Heart left ventricle (tissue), 16 donors: ENCODE results near the gene PBX3. TPM values are rescaled to one million over a fixed set of nuclear protein-coding genes. Genes with fewer than 3 reads are reported as not detected.

Source experiments
- ATAC-seq, 4 donors: fragments of 200-7000 bp; cut with Tn5 transposase; one replicate each; pipeline ENCODE4 v1.9.1; 2020 to 2022; ENCODE audit warnings: moderate library complexity in 4 of 4, mild to moderate bottlenecking in 3 of 4, moderate number of reproducible peaks in 1 of 4
- DNase-seq, 5 donors: peaks; one replicate each; pipeline ENCODE4 v3.0.0-alpha.2; 2020
- H3K27ac ChIP-seq, 12 donors: fragments of 200-600 bp; sonication (generic) in 4 of 12; one replicate each; pipeline versions ENCODE4 v1.5.0 to v1.8.0; 2016 to 2022; ENCODE audit warnings: mild to moderate bottlenecking in 2 of 12
- H3K27me3 ChIP-seq, 9 donors: fragments of 200-600 bp; sonication (generic) in 2 of 9; one replicate each; pipeline versions ENCODE4 v1.5.1 to v1.8.0; 2016 to 2022; ENCODE audit warnings: mild to moderate bottlenecking in 3 of 9
- H3K36me3 ChIP-seq, 9 donors: fragments of 200-600 bp; sonication (generic) in 2 of 9; one replicate each; pipeline versions ENCODE4 v1.5.0 to v1.8.0; 2018 to 2022; ENCODE audit warnings: mild to moderate bottlenecking in 2 of 9
- H3K4me1 ChIP-seq, 12 donors: fragments of 200-600 bp; sonication (generic) in 4 of 12; one replicate each; pipeline versions ENCODE4 v1.5.0 to v1.8.0; 2016 to 2022; ENCODE audit warnings: mild to moderate bottlenecking in 3 of 12
- H3K4me3 ChIP-seq, 12 donors: fragments of 200-600 bp; sonication (generic) in 4 of 12; one replicate each; pipeline versions ENCODE4 v1.5.0 to v1.8.0; 2017 to 2022; ENCODE audit warnings: mild to moderate bottlenecking in 9 of 12, moderate library complexity in 4 of 12
- H3K9me3 ChIP-seq, 12 donors: fragments of 200-600 bp; sonication (generic) in 4 of 12; one replicate each; pipeline versions ENCODE4 v1.5.0 to v1.8.0; 2016 to 2022; ENCODE audit warnings: mild to moderate bottlenecking in 1 of 12
- CTCF ChIP-seq, 12 donors: fragments of 200-600 bp; sonication (generic) in 4 of 12; IDR thresholded peaks; one replicate each; pipeline versions ENCODE4 v1.5.0 to v1.8.0; 2018 to 2022; ENCODE audit warnings: antibody characterized with exemption in 12 of 12, mild to moderate bottlenecking in 5 of 12
- WGBS, 4 donors: extraction: QIAGEN DNeasy Blood & Tissue Kit in 2 of 4; methylation state at CpG; one replicate each; pipeline versions ENCODE4 v1.1.5 to v1.1.7; 2013 to 2018; 5-methylcytosine and 5-hydroxymethylcytosine counted together
- intact Hi-C, 10 donors: fragments of 100-400 bp; cut with DNase I; formaldehyde crosslinking; loops; one replicate each; pipeline versions ENCODE4 v1.11.1 to v1.14.2; 2022
- polyA plus RNA-seq, 2 donors: library from polyadenylated mRNA; stranded (reverse); fragments of 200-250 nt; gene quantifications; one replicate each; pipeline ENCODE4 v1.2.3, GENCODE V29; 2013
- total RNA-seq, 9 donors: library from RNA; depleted of rRNA in 2 of 9; stranded (reverse); fragments of >200 nt in 2 of 9; fragmentation: NEBNext Ultra II Directional in 3 of 9; extraction: Animal tissue kit (Norgen Biotek cat#: 25700) in 3 of 9; gene quantifications; one replicate each; pipeline versions ENCODE4 v1.1.0 to v1.2.4, GENCODE V29; 2016 to 2023
- donor health status: ischemic (EF 13 %, LVEDD 7.1; RV severe dilation, severe dysfunction).
- donor health status: healthy with polysubstance abuse.
- donor health status: DM: no; HTN: yes; CAD: no.
- donor health status: DM: no; HTN: no; CAD: no.
- donor health status: ischemic (EF 25% LVEDD 6.9; RV normal size, moderate dysfunction).
- donor health status: ischemic (EF 25% LVEDD 5.7; RV mildly dilated, moderate dysfunction).
- donor health status: healthy.
- donor health status: DM: yes; HTN: yes; CAD: no.
- donor health status: ischemic (EF 35%, LVEDD 5.7; RV mildly dilated, moderate dysfunction).
- donor health status: nonischemic (EF 11% LVEDD 7.7; RV severe dilation, severe dysfunction).
- donor health status: DM: yes; HTN: yes; CAD: no.
- donor health status: PGD.
- donor health status: ischemic (EF 29% LVEDD 5.4; RV normal size, mild dysfunction).
- donor health status: nonischemic (EF 23%, LVEDD 6.1; RV moderate dilation, normal function).

PBX3 gene
- total and polyA plus RNA-seq, 11 donors = 14.8 to 76.1 (median 53.4) TPM

- Histone ChIP-seq H3K4me3 (no peak overlapping the region), H3K9me3 (no peaks in the 10 kb centered on the region), H3K27me3 (peaks cover 0 to 2% (median 0%) of the 10 kb centered on the region in 9 donors), H3K36me3 (no peaks in the 10 kb centered on the region), H3K27ac (no peak overlapping the region), H3K4me1 (no peaks in the 10 kb centered on the region)
- whole genome bisulfite sequencing, 4 donors = 88 to 91% (median 89%) methylated on average over 15 to 24 of the region's 24 CpGs
- DNase-seq (no peak), ATAC-seq (no peak)
- intact Hi-C loops = no loop called here
- no peak for TF ChIP-seq CTCF (IDR thresholded peaks at IDR 0.05)
Observed at GRCh38 chr9:126016579-126017290, 269.6 kb downstream of the PBX3 start.

Other genes with a start within 250 kb of the PBX3 start
- 100 to 1,000 TPM in 7 of 9 donors, 10 to 100 TPM in 2; 76.2 to 145 (median 113) TPM for gene MAPKAP1, start 40.2 kb upstream of the PBX3 start, total RNA-seq
- gene MAPKAP1, start 40.2 kb upstream of the PBX3 start, polyA plus RNA-seq = 100 to 1,000 TPM; 124 to 141 TPM